ENCODE measurements around the gene FOXB1.

Gene FOXB1

DNA sequence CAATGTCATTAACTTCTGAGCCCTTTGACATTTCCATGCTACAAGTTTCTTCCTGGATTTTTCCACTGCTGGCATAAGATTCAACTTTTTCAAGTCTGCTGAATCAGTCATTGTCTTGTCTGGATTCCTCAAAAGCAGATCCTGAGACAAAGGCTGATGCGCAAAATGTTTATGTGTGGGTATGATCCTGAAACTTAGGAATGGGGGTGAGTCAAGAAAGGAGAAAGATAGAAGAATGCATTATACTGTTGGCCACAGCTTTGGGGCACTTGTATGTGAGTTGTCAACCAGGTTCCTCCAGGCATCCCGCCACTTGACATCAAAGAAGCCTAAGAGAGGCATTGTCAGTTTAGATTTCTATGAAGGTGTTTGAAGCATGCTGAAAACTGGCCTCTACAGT is 50.4 kb downstream of the FOXB1 start:
- Histone ChIP-seq H3K4me1 (ENCODE audit: insufficient read depth, low read length) (no peaks in the 10 kb centered on the region), H2AFZ (ENCODE audit: low read depth, low read length) (no peak overlapping the region), H3K9me3 (ENCODE audit: low read length) (no peaks in the 10 kb centered on the region), H3K4me3 (ENCODE audit: low read length) (no peak overlapping the region), H3K27me3 (ENCODE audit: insufficient read depth, low read length) (no peaks in the 10 kb centered on the region), H3K36me3 (ENCODE audit: insufficient read depth, low read length) (no peaks in the 10 kb centered on the region)
